HEK293 (cell line): Measurements from ENCODE around the gene MARCHF11.

Experiments used
- CTCF ChIA-PET: fragments of 350-600 bp; formaldehyde crosslinking; extraction: SDS; loops from one replicate; lab custom pipeline; 2021; ENCODE audit warnings: antibody characterized with exemption; lab: Yijun Ruan, JAX
- POLR2A ChIA-PET: fragments of 300-600 bp; formaldehyde crosslinking; extraction: SDS; loops from one replicate; lab custom pipeline; 2020; ENCODE audit warnings: antibody characterized with exemption, inconsistent platforms; lab: Yijun Ruan, JAX
- H3K27ac ChIP-seq: fragments of 200-500 bp; sonication (Bioruptor generic); 2 replicates; pipeline ENCODE4 v1.5.1; 2014; ENCODE audit warnings: low read depth, low read length, control low read depth, inconsistent platforms; ENCODE audit errors: extremely low read depth
- H3K36me3 ChIP-seq, 2 experiments: fragments of 200-500 bp in 1 of 2; sonication (Bioruptor generic) in 1 of 2; 1 replicate in 1 of 2; 2 replicates in 1 of 2; pipeline ENCODE4 v1.5.1; 2014 to 2017; ENCODE audit warnings: inconsistent platforms in 2 of 2, low read length in 2 of 2; ENCODE audit not compliant: control insufficient read depth in 2 of 2, insufficient read depth in 1 of 2
- H3K4me1 ChIP-seq: fragments of 200-500 bp; sonication (Bioruptor generic); 2 replicates; pipeline ENCODE4 v1.5.1; 2014; ENCODE audit warnings: mild to moderate bottlenecking, low read length, inconsistent platforms; ENCODE audit not compliant: control insufficient read depth, insufficient read depth
- H3K4me3 ChIP-seq: 2 replicates; pipeline ENCODE4 v1.5.1; 2011; ENCODE audit warnings: low read depth, mild to moderate bottlenecking, control low read depth, low read length, moderate library complexity
- H3K9me3 ChIP-seq: fragments of 200-500 bp; sonication (Bioruptor generic); 2 replicates; pipeline ENCODE4 v1.5.1; 2014; ENCODE audit warnings: low read depth, low read length, inconsistent platforms; ENCODE audit not compliant: control insufficient read depth, insufficient read depth
- ATF2 ChIP-seq: fragments of 450-650 bp; formaldehyde crosslinking; IDR thresholded peaks from 2 replicates; pipeline ENCODE4 v1.5.1; 2016; ENCODE audit warnings: missing biosample characterization, missing genetic modification characterization, low read depth
- HOXA7 ChIP-seq: sonication (generic); formaldehyde crosslinking; IDR thresholded peaks from 2 replicates; pipeline ENCODE4 v1.8.1; 2022; ENCODE audit warnings: missing genetic modification reagents, borderline replicate concordance
- KLF1 ChIP-seq: fragments of 450-650 bp; formaldehyde crosslinking; IDR thresholded peaks from 2 replicates; pipeline ENCODE4 v1.5.1; 2016; ENCODE audit warnings: missing biosample characterization, missing genetic modification characterization
- PRDM1 ChIP-seq: fragments of 450-650 bp; formaldehyde crosslinking; IDR thresholded peaks from 2 replicates; pipeline ENCODE4; 2016; ENCODE audit warnings: missing biosample characterization, missing genetic modification characterization
- REPIN1 ChIP-seq: fragments of 450-650 bp; formaldehyde crosslinking; IDR thresholded peaks from 2 replicates; pipeline ENCODE4 v1.5.1; 2017; ENCODE audit warnings: missing biosample characterization, missing genetic modification characterization, low read depth
- SP7 ChIP-seq: fragments of 450-650 bp; formaldehyde crosslinking; IDR thresholded peaks from 2 replicates; pipeline ENCODE4 v1.5.1; 2016; ENCODE audit warnings: missing biosample characterization, missing genetic modification characterization
- ZNF18 ChIP-seq: fragments of 450-650 bp; formaldehyde crosslinking; IDR thresholded peaks from 2 replicates; pipeline ENCODE4 v1.5.1; 2016; ENCODE audit warnings: missing biosample characterization, missing genetic modification characterization
- ZNF202 ChIP-seq: fragments of 450-650 bp; formaldehyde crosslinking; IDR thresholded peaks from 2 replicates; pipeline ENCODE4 v1.5.1; 2016; ENCODE audit warnings: missing biosample characterization, missing genetic modification characterization, borderline replicate concordance
- ZNF23 ChIP-seq: fragments of 450-650 bp; formaldehyde crosslinking; IDR thresholded peaks from 2 replicates; pipeline ENCODE4 v1.5.1; 2016; ENCODE audit warnings: missing biosample characterization, missing genetic modification characterization, borderline replicate concordance
- ZNF24 ChIP-seq: fragments of 450-650 bp; formaldehyde crosslinking; IDR thresholded peaks from 2 replicates; pipeline ENCODE4 v1.5.1; 2016; ENCODE audit warnings: missing biosample characterization, missing genetic modification characterization
- ZNF354C ChIP-seq: fragments of 450-650 bp; formaldehyde crosslinking; IDR thresholded peaks from 2 replicates; pipeline ENCODE4 v1.5.1; 2016; ENCODE audit warnings: missing biosample characterization, missing genetic modification characterization, low read depth, borderline replicate concordance
- ZNF501 ChIP-seq: fragments of 450-650 bp; formaldehyde crosslinking; IDR thresholded peaks from 2 replicates; pipeline ENCODE4 v1.5.1; 2016; ENCODE audit warnings: missing biosample characterization, missing genetic modification characterization
- ZNF600 ChIP-seq: fragments of 450-650 bp; formaldehyde crosslinking; IDR thresholded peaks from 2 replicates; pipeline ENCODE4 v1.5.1; 2016; ENCODE audit warnings: missing biosample characterization, missing genetic modification characterization
- ZNF610 ChIP-seq: fragments of 450-650 bp; formaldehyde crosslinking; IDR thresholded peaks from 2 replicates; pipeline ENCODE4 v1.5.1; 2016; ENCODE audit warnings: missing biosample characterization, missing genetic modification characterization, borderline replicate concordance
- ZNF624 ChIP-seq: fragments of 450-650 bp; formaldehyde crosslinking; IDR thresholded peaks from 2 replicates; pipeline ENCODE4 v1.5.1; 2017; ENCODE audit warnings: missing biosample characterization, missing genetic modification characterization
- ZNF677 ChIP-seq: fragments of 450-650 bp; IDR thresholded peaks from 2 replicates; pipeline ENCODE4 v1.5.0; 2018; ENCODE audit warnings: missing biosample characterization, mild to moderate bottlenecking, missing genetic modification characterization, moderate library complexity
- ZNF785 ChIP-seq: fragments of 450-650 bp; formaldehyde crosslinking; IDR thresholded peaks from 2 replicates; pipeline ENCODE4 v1.5.1; 2016; ENCODE audit warnings: missing biosample characterization, missing genetic modification characterization
- ZNF792 ChIP-seq: fragments of 450-650 bp; formaldehyde crosslinking; IDR thresholded peaks from 2 replicates; pipeline ENCODE4 v1.5.1; 2016; ENCODE audit warnings: missing biosample characterization, missing genetic modification characterization
- ZSCAN5A ChIP-seq: fragments of 450-650 bp; formaldehyde crosslinking; IDR thresholded peaks from 2 replicates; pipeline ENCODE4 v1.5.1; 2016; ENCODE audit warnings: missing biosample characterization, missing genetic modification characterization

The MARCHF11 gene

GRCh38 chr5:16119790-16120189, 59.8 kb downstream of the MARCHF11 start:
- CTCF ChIA-PET: no interaction called here
- POLR2A ChIA-PET: no interaction called here
- no peaks in the 10 kb centered on the region for H3K4me1 ChIP-seq
- no peak overlapping the region for H3K27ac ChIP-seq
- TF ChIP-seq ZNF23 (tag by site-specific recombination) (no peak), ZNF792 (tag by site-specific recombination) (no peak), ZNF18 (tag by site-specific recombination) (no peak), ZNF785 (no peak), ZSCAN5A (tag by site-specific recombination) (no peak), HOXA7 (no peak)
- no peaks in the 10 kb centered on the region for H3K36me3 ChIP-seq
- no peak overlapping the region for H3K4me3 ChIP-seq
- H3K9me3 ChIP-seq: no peaks in the 10 kb centered on the region

- Histone ChIP-seq H3K27ac (no peak overlapping the region), H3K4me3 (no peak overlapping the region), H3K4me1 (no peaks in the 10 kb centered on the region), H3K9me3 (no peaks in the 10 kb centered on the region), H3K36me3 (no peaks in the 10 kb centered on the region)
- ChIA-PET CTCF (no interaction called here), POLR2A (no interaction called here)
- TF ChIP-seq ZNF624 (tag by site-specific recombination): no peak
- TF ChIP-seq ZNF600 (tag by site-specific recombination): no peak
- no peak for TF ChIP-seq PRDM1
Observed at GRCh38 chr5:16115140-16115539, 64.5 kb downstream of the MARCHF11 start.

- ChIA-PET POLR2A (no interaction called here), CTCF (interaction anchor here (0.7 to 1.5 kb wide), 2 partner anchors 348 to 1067 kb away, joined by 4 read pairs; no protein-coding TSS in a partner anchor)
- TF ChIP-seq REPIN1 (tag by site-specific recombination) (no peak), ZNF610 (tag by site-specific recombination) (no peak), SP7 (tag by site-specific recombination) (no peak), ZNF202 (tag by site-specific recombination) (no peak), ZNF624 (tag by site-specific recombination) (no peak), ZNF354C (tag by site-specific recombination) (no peak), ZNF501 (no peak), KLF1 (tag by site-specific recombination) (no peak), ATF2 (no peak), ZNF677 (no peak), ZNF24 (tag by site-specific recombination) (no peak)
- Histone ChIP-seq H3K4me3 (no peak overlapping the region), H3K36me3 (no peaks in the 10 kb centered on the region), H3K9me3 (no peaks in the 10 kb centered on the region), H3K4me1 (no peaks in the 10 kb centered on the region), H3K27ac (no peak overlapping the region)
Observed at GRCh38 chr5:16108418-16108817, 71.2 kb downstream of the MARCHF11 start.
